Ishikawa (cell line): ENCODE measurements around the gene C22orf23.

Source experiments
- CEBPB ChIP-seq: IDR thresholded peaks from 2 replicates; pipeline ENCODE4 v1.6.1; 2012
- CREB1 ChIP-seq: IDR thresholded peaks from 2 replicates; pipeline ENCODE4 v1.6.1; 2012; ENCODE audit warnings: low read depth
- EGR1 ChIP-seq: IDR thresholded peaks from 2 replicates; pipeline ENCODE4 v1.6.1; 2012
- EP300 ChIP-seq: IDR thresholded peaks from 2 replicates; pipeline ENCODE4 v1.6.1; 2012; ENCODE audit warnings: borderline replicate concordance
- FOXM1 ChIP-seq: IDR thresholded peaks from 2 replicates; pipeline ENCODE4 v1.6.1; 2012; ENCODE audit warnings: low read depth, borderline replicate concordance
- NFIC ChIP-seq: IDR thresholded peaks from 2 replicates; pipeline ENCODE4 v1.6.1; 2012
- RAD21 ChIP-seq: IDR thresholded peaks from 2 replicates; pipeline ENCODE4 v1.6.1; 2012; ENCODE audit warnings: low read depth
- TAF1 ChIP-seq: IDR thresholded peaks from 2 replicates; pipeline ENCODE4 v1.6.1; 2012; ENCODE audit warnings: low read depth, mild to moderate bottlenecking
- TCF12 ChIP-seq: IDR thresholded peaks from 2 replicates; pipeline ENCODE4 v1.6.1; 2012; ENCODE audit warnings: low read depth
- TEAD4 ChIP-seq: IDR thresholded peaks from 2 replicates; pipeline ENCODE4 v1.6.1; 2012
- USF1 ChIP-seq: IDR thresholded peaks from 2 replicates; pipeline ENCODE4 v1.6.1; 2012
- YY1 ChIP-seq: IDR thresholded peaks from 2 replicates; pipeline ENCODE4 v1.6.1; 2012; ENCODE audit warnings: low read depth
- ZBTB7A ChIP-seq: IDR thresholded peaks from 2 replicates; pipeline ENCODE4 v1.6.1; 2012; ENCODE audit warnings: low read depth
- TF ChIP-seq, protein P1 (sequence below): IDR thresholded peaks from 2 replicates; pipeline ENCODE4 v1.6.1; 2012
- TF ChIP-seq, protein P2 (sequence below): IDR thresholded peaks from 2 replicates; pipeline ENCODE4 v1.6.1; 2012; ENCODE audit warnings: low read depth, mild to moderate bottlenecking

Gene C22orf23

DNA sequence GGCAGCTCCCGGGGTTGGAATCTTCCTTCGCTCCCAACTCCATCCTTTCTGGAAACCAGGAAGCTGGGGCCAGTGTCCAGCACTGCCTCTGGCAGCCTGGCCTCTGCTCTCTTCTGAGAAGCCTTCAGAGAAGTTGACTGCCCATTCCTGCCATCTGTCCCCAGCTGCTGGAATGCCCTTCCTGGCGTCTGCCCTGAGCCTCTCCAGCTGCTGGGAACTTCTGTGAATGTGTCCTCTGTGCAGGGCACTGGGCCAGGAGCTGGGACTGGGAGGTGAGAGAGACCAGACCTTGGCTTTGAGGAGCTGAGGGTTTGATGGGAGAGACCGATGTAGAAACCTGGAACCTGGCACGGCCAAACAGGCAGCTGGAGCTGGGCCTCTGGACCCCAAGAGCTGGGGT lies 36.9 kb upstream of the C22orf23 start:
- no peak for TF ChIP-seq CREB1
- no peak for TF ChIP-seq EP300
- no peak for TF ChIP-seq TEAD4
- TF ChIP-seq ZBTB7A, result no peak

DNA sequence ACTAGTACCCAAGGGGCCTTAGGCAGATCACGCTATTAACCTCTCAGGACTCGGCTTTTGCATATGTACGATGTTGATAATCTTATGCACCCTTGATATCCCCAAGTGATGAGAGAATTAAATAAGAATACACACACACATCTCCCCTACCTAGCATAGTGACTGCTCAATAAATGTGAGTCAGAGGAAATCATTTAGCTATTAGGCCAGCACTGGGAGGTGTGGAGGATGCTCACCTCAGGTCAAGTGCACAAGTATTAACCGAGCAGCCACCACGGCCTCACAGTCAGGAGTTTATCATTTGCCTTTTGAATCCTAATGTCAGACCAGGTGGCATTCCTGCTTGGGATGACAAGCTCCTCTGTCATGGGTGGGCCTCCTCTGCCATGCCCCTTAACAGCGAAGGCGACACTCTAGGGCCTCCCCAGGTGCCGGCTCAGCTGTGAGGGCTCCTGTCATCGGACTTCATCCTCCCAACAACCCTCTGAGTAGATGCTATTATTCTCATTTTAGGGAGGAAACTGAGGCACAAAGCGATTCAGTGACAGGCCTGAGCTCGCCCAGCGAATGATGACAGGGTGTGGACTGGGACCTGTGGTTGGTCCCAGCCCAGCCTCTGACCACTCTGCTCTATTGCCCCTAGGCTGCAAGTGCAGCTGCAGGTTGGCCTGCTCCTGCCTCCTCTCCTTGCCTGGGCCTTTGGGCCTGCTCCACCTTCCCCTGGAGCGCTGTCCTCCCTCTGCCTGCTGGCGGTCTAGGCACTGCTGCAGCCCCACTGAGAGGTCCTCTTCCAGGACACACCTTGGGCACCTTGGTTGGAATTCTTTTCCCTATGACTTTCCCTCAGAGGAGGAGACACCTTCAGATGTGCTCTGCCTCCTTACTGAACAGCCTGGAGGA lies 36.0 kb upstream of the C22orf23 start:
- no peak for TF ChIP-seq USF1
- no peak for TF ChIP-seq TEAD4
- TF ChIP-seq FOXM1, result no peak
- no peak for TF ChIP-seq RAD21
- TF ChIP-seq YY1, result no peak
- TF ChIP-seq, protein P1, sequence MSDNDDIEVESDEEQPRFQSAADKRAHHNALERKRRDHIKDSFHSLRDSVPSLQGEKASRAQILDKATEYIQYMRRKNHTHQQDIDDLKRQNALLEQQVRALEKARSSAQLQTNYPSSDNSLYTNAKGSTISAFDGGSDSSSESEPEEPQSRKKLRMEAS, result no peak
- TF ChIP-seq EGR1, result no peak

DNA sequence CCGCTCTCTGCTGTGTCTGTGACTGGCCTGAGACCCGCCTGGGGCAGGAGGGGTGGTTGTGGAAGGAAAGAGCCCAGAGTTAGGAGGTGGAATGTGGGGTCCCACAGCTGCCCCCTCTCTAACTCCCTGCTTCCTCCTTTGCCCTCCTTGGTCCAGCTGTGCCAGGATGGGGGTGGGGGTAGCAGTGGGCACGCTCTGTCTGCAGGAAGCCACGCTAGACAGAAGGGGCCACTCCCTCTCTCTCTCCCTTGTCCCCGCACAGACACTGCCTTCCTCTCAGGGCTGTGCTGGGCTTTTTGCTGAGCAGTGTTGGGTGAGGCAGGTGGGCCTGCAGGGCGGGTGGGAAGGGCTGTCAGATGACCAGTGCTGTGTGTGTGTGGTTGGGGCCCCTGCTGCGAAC lies 33.0 kb upstream of the C22orf23 start:
- TF ChIP-seq TAF1 (no peak), TCF12 (no peak), NFIC (no peak), EP300 (no peak), ZBTB7A (no peak), RAD21 (no peak), EGR1 (no peak), FOXM1 (no peak), USF1 (no peak), CREB1 (no peak), YY1 (no peak), CEBPB (no peak), TEAD4 (no peak)
- TF ChIP-seq, protein P2, sequence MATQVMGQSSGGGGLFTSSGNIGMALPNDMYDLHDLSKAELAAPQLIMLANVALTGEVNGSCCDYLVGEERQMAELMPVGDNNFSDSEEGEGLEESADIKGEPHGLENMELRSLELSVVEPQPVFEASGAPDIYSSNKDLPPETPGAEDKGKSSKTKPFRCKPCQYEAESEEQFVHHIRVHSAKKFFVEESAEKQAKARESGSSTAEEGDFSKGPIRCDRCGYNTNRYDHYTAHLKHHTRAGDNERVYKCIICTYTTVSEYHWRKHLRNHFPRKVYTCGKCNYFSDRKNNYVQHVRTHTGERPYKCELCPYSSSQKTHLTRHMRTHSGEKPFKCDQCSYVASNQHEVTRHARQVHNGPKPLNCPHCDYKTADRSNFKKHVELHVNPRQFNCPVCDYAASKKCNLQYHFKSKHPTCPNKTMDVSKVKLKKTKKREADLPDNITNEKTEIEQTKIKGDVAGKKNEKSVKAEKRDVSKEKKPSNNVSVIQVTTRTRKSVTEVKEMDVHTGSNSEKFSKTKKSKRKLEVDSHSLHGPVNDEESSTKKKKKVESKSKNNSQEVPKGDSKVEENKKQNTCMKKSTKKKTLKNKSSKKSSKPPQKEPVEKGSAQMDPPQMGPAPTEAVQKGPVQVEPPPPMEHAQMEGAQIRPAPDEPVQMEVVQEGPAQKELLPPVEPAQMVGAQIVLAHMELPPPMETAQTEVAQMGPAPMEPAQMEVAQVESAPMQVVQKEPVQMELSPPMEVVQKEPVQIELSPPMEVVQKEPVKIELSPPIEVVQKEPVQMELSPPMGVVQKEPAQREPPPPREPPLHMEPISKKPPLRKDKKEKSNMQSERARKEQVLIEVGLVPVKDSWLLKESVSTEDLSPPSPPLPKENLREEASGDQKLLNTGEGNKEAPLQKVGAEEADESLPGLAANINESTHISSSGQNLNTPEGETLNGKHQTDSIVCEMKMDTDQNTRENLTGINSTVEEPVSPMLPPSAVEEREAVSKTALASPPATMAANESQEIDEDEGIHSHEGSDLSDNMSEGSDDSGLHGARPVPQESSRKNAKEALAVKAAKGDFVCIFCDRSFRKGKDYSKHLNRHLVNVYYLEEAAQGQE, result no peak
- TF ChIP-seq, protein P1, result no peak

DNA sequence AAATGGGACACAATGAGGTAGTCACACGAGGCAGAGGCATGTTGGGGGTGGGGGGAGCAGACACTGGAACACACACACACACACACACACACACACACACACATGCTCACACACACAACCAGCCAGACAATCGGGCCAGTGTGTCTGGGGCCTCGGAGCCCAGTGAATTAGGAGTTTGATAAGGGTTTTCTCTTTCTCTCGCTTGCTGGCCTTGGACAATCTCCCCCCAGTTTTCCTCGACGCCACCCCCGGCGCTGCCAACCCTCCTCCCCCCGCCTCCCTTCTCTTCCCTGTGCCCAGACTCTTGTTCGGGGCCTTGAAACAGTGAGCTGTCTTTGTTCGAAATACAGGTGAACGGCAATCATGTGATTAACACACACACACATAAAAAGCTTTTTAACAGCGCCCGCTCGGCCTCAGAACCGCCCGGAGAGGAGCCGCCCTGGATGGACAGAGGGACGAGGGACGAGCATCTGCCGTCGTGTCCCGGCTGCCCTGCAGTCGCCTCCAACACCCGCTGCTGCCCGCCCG lies 32.4 kb upstream of the C22orf23 start:
- TF ChIP-seq, protein P1, result no peak
- TF ChIP-seq ZBTB7A (no peak), EP300 (no peak), TAF1 (no peak), EGR1 (no peak), NFIC (no peak), FOXM1 (no peak), USF1 (no peak), TCF12 (no peak), CEBPB (no peak), CREB1 (no peak), YY1 (no peak), RAD21 (no peak)
- TF ChIP-seq, protein P2, result no peak

GRCh38 chr22:37985050-37985585 lies 31.7 kb upstream of the C22orf23 start:
- TF ChIP-seq YY1 (no peak), CEBPB (no peak), USF1 (no peak), EP300 (no peak), RAD21 (no peak), EGR1 (no peak), ZBTB7A (no peak), CREB1 (no peak), TAF1 (no peak), TCF12 (no peak), FOXM1 (no peak), NFIC (no peak), TEAD4 (no peak)
- TF ChIP-seq, protein P1, result no peak
- TF ChIP-seq, protein P2, result no peak
